Activated CD4-positive, alpha-beta T cell treated with anti-CD3 and anti-CD28 coated beads for 24 hours (primary cell): ENCODE measurements around the gene RAMP3.
"Not testable (repeated sequence)": the region's sequence is repeated elsewhere in the genome, so short reads cannot be mapped to it uniquely, and the experiment has no call there.

ENCODE experiments used
- DNase-seq, 2 donors: peaks; one replicate each; pipeline ENCODE4 v3.0.0-alpha.2; 2020; ENCODE audit warnings: low read depth in 2 of 2

Gene RAMP3

GRCh38 chr7:45190406-45191165 is 33.0 kb downstream of the RAMP3 start:
- no peak for DNase-seq

GRCh38 chr7:45191396-45191795 is 33.8 kb downstream of the RAMP3 start:
- DNase-seq: no peak

- DNase-seq: no peak
Observed at GRCh38 chr7:45192621-45193041, 35.0 kb downstream of the RAMP3 start.

- DNase-seq: no peak
Observed at GRCh38 chr7:45193828-45194227, 36.2 kb downstream of the RAMP3 start.

- DNase-seq: peak; percentile 39 to 41
Observed at GRCh38 chr7:45196374-45196773, 38.8 kb downstream of the RAMP3 start.

GRCh38 chr7:45197461-45197860 is 39.9 kb downstream of the RAMP3 start:
- DNase-seq: no peak

- DNase-seq: no peak
Observed at GRCh38 chr7:45198986-45199385, 41.4 kb downstream of the RAMP3 start.

GRCh38 chr7:45199506-45199905 is 41.9 kb downstream of the RAMP3 start:
- no peak for DNase-seq

GRCh38 chr7:45202625-45203024 is 45.0 kb downstream of the RAMP3 start:
- DNase-seq: no peak

- DNase-seq: no peak
Observed at GRCh38 chr7:45203036-45203435, 45.4 kb downstream of the RAMP3 start.

- DNase-seq: no peak
Observed at GRCh38 chr7:45203459-45203858, 45.9 kb downstream of the RAMP3 start.

- DNase-seq: no peak
Observed at GRCh38 chr7:45203936-45204445, 46.4 kb downstream of the RAMP3 start.

- not testable (repeated sequence) for DNase-seq
Observed at GRCh38 chr7:45206266-45206665, 48.7 kb downstream of the RAMP3 start.

GRCh38 chr7:45209909-45210308 is 52.3 kb downstream of the RAMP3 start:
- DNase-seq: not testable (repeated sequence)

GRCh38 chr7:45211066-45211465 is 53.5 kb downstream of the RAMP3 start:
- DNase-seq: no peak

- no peak for DNase-seq
Observed at GRCh38 chr7:45211958-45212357, 54.4 kb downstream of the RAMP3 start.

- DNase-seq: no peak
Observed at GRCh38 chr7:45212606-45213005, 55.0 kb downstream of the RAMP3 start.

GRCh38 chr7:45215601-45216062 is 58.0 kb downstream of the RAMP3 start:
- no peak for DNase-seq

- DNase-seq: no peak
Observed at GRCh38 chr7:45216181-45216580, 58.6 kb downstream of the RAMP3 start.

GRCh38 chr7:45216622-45217165 is 59.1 kb downstream of the RAMP3 start:
- DNase-seq: no peak

- no peak for DNase-seq
Observed at GRCh38 chr7:45217358-45217757, 59.8 kb downstream of the RAMP3 start.

- DNase-seq: no peak
Observed at GRCh38 chr7:45219130-45219529, 61.5 kb downstream of the RAMP3 start.

- no peak for DNase-seq
Observed at GRCh38 chr7:45219801-45220435, 62.3 kb downstream of the RAMP3 start.
